NB4 (cell line): ENCODE results near the gene ILF3.

ENCODE experiments used
- DNase-seq: peaks from one replicate; pipeline ENCODE4 v3.0.0; 2010; ENCODE audit warnings: low read depth
- H3K4me3 ChIP-seq: one replicate; pipeline ENCODE4 v1.5.1; 2011; ENCODE audit warnings: mild to moderate bottlenecking, low read depth, low read length, moderate library complexity
- CTCF ChIP-seq: IDR thresholded peaks from one replicate; pipeline ENCODE4 v1.5.1; 2012; ENCODE audit warnings: low read depth, low read length
- MAX ChIP-seq: IDR thresholded peaks from 2 replicates; pipeline ENCODE4 v1.6.1; 2011; ENCODE audit warnings: low read depth, low read length
- MYC ChIP-seq: IDR thresholded peaks from 2 replicates; pipeline ENCODE4 v1.6.1; 2011; ENCODE audit warnings: low read depth, low read length
- POLR2A ChIP-seq: IDR thresholded peaks from 2 replicates; pipeline ENCODE4 v1.6.1; 2011; ENCODE audit warnings: mild to moderate bottlenecking; ENCODE audit not compliant: insufficient read length; ENCODE audit errors: extremely low read depth

The ILF3 gene

GRCh38 chr19:10636304-10636972 lies 17.7 kb upstream of the ILF3 start:
- TF ChIP-seq CTCF (no peak), POLR2A (no peak), MAX (no peak), MYC (no peak)
- no peak overlapping the region for H3K4me3 ChIP-seq
- no peak for DNase-seq

- H3K4me3 ChIP-seq: no peak overlapping the region
- DNase-seq: peak; percentile 81
- TF ChIP-seq CTCF (no peak), MYC (no peak), MAX (no peak; the same call in 1 of the 2 replicates), POLR2A (no peak)
These were observed 16.3 kb upstream of the ILF3 start for GRCh38 chr19:10637894-10638293.

GRCh38 chr19:10639836-10640235 lies 14.3 kb upstream of the ILF3 start:
- no peak for TF ChIP-seq MYC
- TF ChIP-seq POLR2A: no peak
- no peak for TF ChIP-seq MAX
- no peak for TF ChIP-seq CTCF
- DNase-seq: peak; percentile 88
- H3K4me3 ChIP-seq: no peak overlapping the region

GRCh38 chr19:10640361-10640760 lies 13.8 kb upstream of the ILF3 start:
- no peak overlapping the region for H3K4me3 ChIP-seq
- no peak for DNase-seq
- no peak for TF ChIP-seq CTCF
- no peak for TF ChIP-seq POLR2A
- no peak for TF ChIP-seq MYC
- no peak for TF ChIP-seq MAX

GRCh38 chr19:10641248-10641647 lies 12.9 kb upstream of the ILF3 start:
- H3K4me3 ChIP-seq: no peak overlapping the region
- no peak for DNase-seq
- TF ChIP-seq POLR2A (no peak), MAX (no peak), MYC (no peak), CTCF (no peak)
